DMS53 (cell line): Measurements from ENCODE around the gene CHST11.

ENCODE experiments used
- DNase-seq: peaks from one replicate; lab custom pipeline; 2025; lab: John Stamatoyannopoulos, UW

CHST11 gene

DNA sequence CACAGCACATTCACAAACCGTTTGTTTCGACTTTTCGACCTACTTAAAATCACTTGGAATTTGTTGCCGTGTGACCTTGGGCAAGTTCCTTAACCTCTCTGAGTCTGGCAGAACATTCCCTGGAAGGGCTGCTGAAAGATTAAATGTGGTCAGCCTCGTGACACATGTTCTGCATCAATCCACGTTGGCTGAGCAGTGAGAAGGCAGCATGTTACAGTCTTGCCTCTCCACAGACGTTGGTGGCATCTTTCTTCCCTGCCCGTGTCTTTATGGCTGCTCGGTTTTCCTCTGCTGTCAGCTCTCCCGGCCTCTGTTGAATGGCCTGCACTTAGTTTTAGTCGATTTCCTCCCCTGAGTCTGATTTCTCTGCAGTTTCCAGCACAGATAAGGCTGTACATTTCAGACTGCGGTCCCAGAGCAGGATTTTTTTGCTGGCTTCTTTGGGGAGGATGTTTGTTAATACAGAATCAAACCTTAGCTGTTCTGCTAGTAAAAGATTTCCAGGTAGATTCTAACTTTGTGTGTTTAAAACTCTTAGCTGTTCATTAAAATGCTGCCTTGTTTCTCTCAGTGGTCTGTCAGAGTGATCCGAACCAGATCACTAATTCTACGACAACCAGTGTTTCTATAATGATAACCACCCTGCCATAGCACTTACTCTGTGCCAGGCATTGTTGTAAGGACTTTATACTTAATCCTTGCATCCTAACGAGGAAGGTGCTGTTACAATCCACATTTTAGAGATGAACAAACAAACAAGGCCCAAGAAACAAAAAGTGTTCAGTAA, 217.1 kb downstream of the CHST11 start:
- no peak for DNase-seq

GRCh38 chr12:104676636-104677035, 219.9 kb downstream of the CHST11 start:
- DNase-seq = no peak

- DNase-seq = peak; percentile 73
These were observed 220.8 kb downstream of the CHST11 start for GRCh38 chr12:104677441-104678089.

- DNase-seq = peak; percentile 68
These were observed 223.3 kb downstream of the CHST11 start for GRCh38 chr12:104680070-104680469.

GRCh38 chr12:104680491-104680890, 223.7 kb downstream of the CHST11 start:
- no peak for DNase-seq

- no peak for DNase-seq
These were observed 224.4 kb downstream of the CHST11 start for GRCh38 chr12:104681012-104681690.

GRCh38 chr12:104682790-104683279, 226.1 kb downstream of the CHST11 start:
- no peak for DNase-seq

GRCh38 chr12:104683831-104684503, 227.2 kb downstream of the CHST11 start:
- no peak for DNase-seq

DNA sequence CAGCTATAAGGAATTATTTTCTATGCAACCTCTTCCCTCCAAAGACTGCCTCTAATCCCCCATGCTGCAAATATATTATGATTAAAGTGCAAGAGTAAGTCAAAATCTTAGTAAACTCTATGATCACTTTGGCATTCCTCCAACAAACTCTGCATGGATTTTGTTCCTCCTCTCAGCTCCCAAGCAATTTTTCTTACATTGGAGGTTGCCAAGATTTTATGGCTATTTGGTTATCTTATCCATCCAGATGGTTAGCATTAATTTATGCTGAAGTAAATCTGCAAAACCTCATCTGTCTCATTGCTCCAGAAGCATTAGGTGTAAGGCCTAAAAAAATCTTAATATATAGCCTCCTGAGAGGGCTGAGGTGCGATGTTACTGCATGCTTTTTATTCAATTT, 228.1 kb downstream of the CHST11 start:
- no peak for DNase-seq

GRCh38 chr12:104685366-104685765, 228.6 kb downstream of the CHST11 start:
- DNase-seq = no peak

DNA sequence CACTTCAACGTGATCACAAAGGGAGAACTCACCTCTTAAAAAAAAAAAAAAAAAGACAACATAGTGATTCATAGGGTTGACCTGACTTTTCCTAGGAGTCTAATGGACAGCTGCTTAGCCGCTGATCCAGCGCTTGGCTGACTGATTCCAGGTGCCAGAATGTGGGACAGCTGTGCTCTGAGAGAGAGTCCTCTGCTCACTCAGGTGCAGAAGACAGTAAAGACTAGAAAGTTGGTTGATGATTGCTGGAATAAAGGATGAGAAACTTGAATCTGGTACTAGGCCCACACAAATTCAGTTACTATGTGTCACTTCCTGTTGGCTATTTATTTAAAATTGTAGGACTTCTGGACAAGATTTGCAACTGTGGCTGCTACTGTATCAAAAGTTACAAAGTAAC, 229.4 kb downstream of the CHST11 start:
- DNase-seq = peak; percentile 65

- no peak for DNase-seq
These were observed 231.2 kb downstream of the CHST11 start for GRCh38 chr12:104687823-104688573.

- DNase-seq = no peak
These were observed 232.9 kb downstream of the CHST11 start for GRCh38 chr12:104689635-104690034.

DNA sequence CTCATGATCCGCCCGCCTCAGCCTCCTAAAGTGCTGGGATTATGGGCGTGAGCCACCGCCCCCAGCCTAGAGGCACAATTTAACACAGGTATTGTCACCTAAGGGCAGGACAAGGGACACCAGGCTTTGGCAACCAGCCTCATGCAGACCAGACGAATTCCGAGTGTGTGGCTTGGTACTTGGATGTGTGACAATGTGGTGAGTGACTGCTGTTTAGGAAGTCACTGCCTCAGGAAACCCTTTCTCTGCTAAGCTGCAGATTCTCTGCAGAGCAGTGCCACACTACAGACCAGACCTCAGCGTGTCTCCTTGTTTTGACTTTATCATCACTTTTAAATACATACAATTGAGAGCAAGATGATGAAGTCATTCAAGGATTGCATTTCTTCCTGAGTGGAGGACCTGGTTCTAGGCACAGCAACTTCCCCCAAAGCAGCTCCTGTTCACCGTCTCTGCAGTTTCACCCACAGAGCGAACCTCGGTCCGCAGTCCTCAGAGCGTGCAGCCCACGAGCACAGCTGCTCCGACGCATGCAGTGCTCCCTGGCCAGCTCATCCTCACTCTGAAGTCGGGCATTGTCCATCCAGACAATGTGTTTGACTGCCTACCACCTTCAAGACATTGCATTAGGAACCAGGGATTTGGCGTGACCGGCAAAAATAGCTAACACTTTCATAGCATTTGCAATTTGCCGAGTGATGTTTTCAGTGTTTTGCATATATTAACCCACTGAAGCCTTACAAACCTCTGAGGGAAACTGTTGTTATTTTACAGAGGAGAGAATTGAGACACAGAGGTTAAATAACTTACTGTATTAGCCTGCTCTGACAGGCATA, 235.2 kb downstream of the CHST11 start:
- no peak for DNase-seq

GRCh38 chr12:104692557-104693218, 235.9 kb downstream of the CHST11 start:
- DNase-seq = no peak

GRCh38 chr12:104693493-104693892, 236.7 kb downstream of the CHST11 start:
- no peak for DNase-seq

GRCh38 chr12:104694161-104694560, 237.4 kb downstream of the CHST11 start:
- DNase-seq = no peak

DNA sequence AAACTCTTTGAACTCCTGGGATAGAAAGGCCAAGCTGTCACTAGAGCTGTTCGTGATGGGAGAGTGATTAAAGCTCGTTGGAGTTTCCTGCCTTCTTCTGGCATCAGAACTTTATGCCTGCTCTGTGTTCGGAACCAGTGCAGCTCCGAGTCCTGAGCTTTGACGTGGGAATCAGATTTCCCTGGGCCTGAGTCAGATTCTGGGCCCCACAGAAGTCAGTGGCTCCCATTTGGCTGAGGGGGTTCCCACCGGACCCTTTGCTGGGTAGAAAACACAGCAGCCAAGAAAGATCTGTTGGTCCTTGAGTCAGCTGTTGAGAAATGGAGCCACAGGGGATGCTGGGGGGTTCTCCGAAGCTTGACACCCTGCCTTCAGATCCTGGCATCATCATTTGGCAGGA, 238.0 kb downstream of the CHST11 start:
- DNase-seq = no peak

DNA sequence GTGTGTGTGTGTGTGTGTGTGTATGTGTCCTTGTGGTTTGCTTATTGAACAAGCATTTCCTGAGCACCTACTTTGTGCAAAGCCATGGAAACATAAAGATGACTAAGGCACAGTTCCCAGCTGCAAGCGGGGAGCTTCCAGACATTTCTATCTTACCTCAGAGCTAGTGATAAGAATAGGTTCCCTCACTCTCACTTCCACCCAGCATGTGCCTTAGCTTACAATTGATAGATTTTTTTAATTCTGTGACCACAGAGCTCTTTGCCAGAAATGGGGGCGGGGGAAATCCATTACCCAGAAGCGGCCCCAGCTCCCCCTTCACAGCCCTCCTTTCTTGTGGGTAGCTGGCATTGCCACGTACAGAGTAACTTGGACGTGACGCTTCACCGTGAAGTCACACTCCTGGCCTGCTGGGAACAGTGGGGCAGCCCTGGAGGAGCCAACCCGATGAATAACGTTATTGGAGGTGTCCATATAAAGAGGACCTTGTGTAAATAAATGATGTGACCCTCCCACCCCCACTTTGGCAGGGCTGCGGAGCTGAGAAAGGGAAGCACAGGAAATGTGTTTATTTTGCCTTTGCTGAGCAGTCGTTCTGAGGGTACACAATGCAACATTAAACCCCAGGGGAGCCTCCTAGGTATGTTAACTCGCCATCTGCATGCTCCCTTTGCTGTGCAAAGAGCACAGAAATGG, 238.9 kb downstream of the CHST11 start:
- DNase-seq = no peak
